T-helper 17 cell (primary cell): Measurements from ENCODE around the gene JAKMIP3. TPM values are rescaled to one million over a fixed set of nuclear protein-coding genes. Genes with fewer than 3 reads are reported as not detected.

Experiments used
- ATAC-seq: fragments of 150-1000 bp; cut with Tn5 transposase; 2 replicates; pipeline ENCODE4 v1.10.0; 2021; ENCODE audit warnings: mild to moderate bottlenecking, moderate library complexity
- DNase-seq, 3 donors: peaks; one replicate each; pipeline versions ENCODE4 v3.0.0 to v3.0.0-alpha.2; 2020 to 2021
- H3K9me3 ChIP-seq: one replicate; pipeline ENCODE4 v1.7.0; 2013; ENCODE audit warnings: low read length, mild to moderate bottlenecking; ENCODE audit not compliant: control insufficient read depth, poor library complexity, severe bottlenecking
- H3K27ac Mint-ChIP-seq: one replicate; pipeline ENCODE4 v1.8.0; 2022; ENCODE audit warnings: mild to moderate bottlenecking, moderate library complexity, mixed read lengths
- H3K27me3 Mint-ChIP-seq: one replicate; pipeline ENCODE4 v1.8.0; 2022; ENCODE audit warnings: mixed read lengths
- H3K36me3 Mint-ChIP-seq: one replicate; pipeline ENCODE4 v1.8.0; 2022; ENCODE audit warnings: low read depth, mixed read lengths
- H3K4me1 Mint-ChIP-seq: one replicate; pipeline ENCODE4 v1.8.0; 2022; ENCODE audit warnings: mild to moderate bottlenecking, mixed read lengths
- H3K4me3 Mint-ChIP-seq: one replicate; pipeline ENCODE4 v1.8.0; 2022; ENCODE audit warnings: mild to moderate bottlenecking, moderate library complexity, mixed read lengths
- total RNA-seq, 4 donors: library from RNA in 2 of 4; stranded (reverse) in 2 of 4; gene quantifications; one replicate each; pipeline ENCODE4 v1.2.3 and lab custom pipeline; 2022 to 2026

Gene JAKMIP3
- total RNA-seq, 2 donors from 2014 or later, result 0.22 to 0.39 TPM

GRCh38 chr10:132109341-132110110 lies 43.8 kb downstream of the JAKMIP3 start:
- ATAC-seq (no peak), DNase-seq (peak in 1 of 3 donors; percentile 5)
- Mint-ChIP-seq H3K36me3 (no peaks in the 10 kb centered on the region), H3K4me1 (no peaks in the 10 kb centered on the region), H3K27ac (no peak overlapping the region), H3K4me3 (no peak overlapping the region), H3K27me3 (peaks cover 12% of the 10 kb centered on the region)
- H3K9me3 ChIP-seq, result no peaks in the 10 kb centered on the region

GRCh38 chr10:132110111-132110521 lies 44.4 kb downstream of the JAKMIP3 start:
- DNase-seq (no peak), ATAC-seq (no peak)
- peaks cover 12% of the 10 kb centered on the region for H3K27me3 Mint-ChIP-seq
- H3K4me1 Mint-ChIP-seq, result no peaks in the 10 kb centered on the region
- H3K9me3 ChIP-seq, result no peaks in the 10 kb centered on the region
- H3K27ac Mint-ChIP-seq, result no peak overlapping the region
- no peaks in the 10 kb centered on the region for H3K36me3 Mint-ChIP-seq
- no peak overlapping the region for H3K4me3 Mint-ChIP-seq

- Mint-ChIP-seq H3K27me3 (peaks cover 12% of the 10 kb centered on the region), H3K4me1 (no peaks in the 10 kb centered on the region), H3K36me3 (no peaks in the 10 kb centered on the region), H3K27ac (no peak overlapping the region), H3K4me3 (no peak overlapping the region)
- DNase-seq (peak in 1 of 3 donors; percentile 4), ATAC-seq (no peak)
- H3K9me3 ChIP-seq, result no peaks in the 10 kb centered on the region
Measured at GRCh38 chr10:132110713-132111112, 45.0 kb downstream of the JAKMIP3 start.

- ATAC-seq (no peak), DNase-seq (peak in 1 of 3 donors; percentile 6)
- Mint-ChIP-seq H3K4me1 (no peaks in the 10 kb centered on the region), H3K4me3 (no peak overlapping the region), H3K36me3 (no peaks in the 10 kb centered on the region), H3K27me3 (peaks cover 12% of the 10 kb centered on the region), H3K27ac (no peak overlapping the region)
- H3K9me3 ChIP-seq, result no peaks in the 10 kb centered on the region
Measured at GRCh38 chr10:132111121-132111731, 45.5 kb downstream of the JAKMIP3 start.

- no peak overlapping the region for H3K27ac Mint-ChIP-seq
- peaks cover 14% of the 10 kb centered on the region for H3K27me3 Mint-ChIP-seq
- H3K4me1 Mint-ChIP-seq, result no peaks in the 10 kb centered on the region
- H3K4me3 Mint-ChIP-seq, result no peak overlapping the region
- H3K9me3 ChIP-seq, result no peaks in the 10 kb centered on the region
- peak in 1 of 3 donors; percentile 4 for DNase-seq
- ATAC-seq, result no peak
- no peaks in the 10 kb centered on the region for H3K36me3 Mint-ChIP-seq
Measured at GRCh38 chr10:132111871-132112341, 46.2 kb downstream of the JAKMIP3 start.

- Mint-ChIP-seq H3K4me1 (no peaks in the 10 kb centered on the region), H3K36me3 (no peaks in the 10 kb centered on the region), H3K27me3 (peaks cover 17% of the 10 kb centered on the region), H3K27ac (no peak overlapping the region), H3K4me3 (no peak overlapping the region)
- ATAC-seq (no peak), DNase-seq (no peak)
- H3K9me3 ChIP-seq, result no peaks in the 10 kb centered on the region
Measured at GRCh38 chr10:132112611-132113010, 46.9 kb downstream of the JAKMIP3 start.

GRCh38 chr10:132113206-132113605 lies 47.5 kb downstream of the JAKMIP3 start:
- DNase-seq (peak in 1 of 3 donors; percentile 3), ATAC-seq (no peak)
- peaks cover 17% of the 10 kb centered on the region for H3K27me3 Mint-ChIP-seq
- no peaks in the 10 kb centered on the region for H3K4me1 Mint-ChIP-seq
- H3K36me3 Mint-ChIP-seq, result no peaks in the 10 kb centered on the region
- no peak overlapping the region for H3K27ac Mint-ChIP-seq
- H3K9me3 ChIP-seq, result no peaks in the 10 kb centered on the region
- no peak overlapping the region for H3K4me3 Mint-ChIP-seq

GRCh38 chr10:132113766-132114365 lies 48.1 kb downstream of the JAKMIP3 start:
- Mint-ChIP-seq H3K27me3 (peaks cover 20% of the 10 kb centered on the region), H3K4me3 (no peak overlapping the region), H3K4me1 (no peaks in the 10 kb centered on the region), H3K27ac (no peak overlapping the region), H3K36me3 (peaks cover 2% of the 10 kb centered on the region)
- H3K9me3 ChIP-seq, result no peaks in the 10 kb centered on the region
- no peak for DNase-seq
- ATAC-seq, result no peak

GRCh38 chr10:132114953-132115520 lies 49.3 kb downstream of the JAKMIP3 start:
- no peak for DNase-seq
- H3K4me3 Mint-ChIP-seq, result no peak overlapping the region

More at GRCh38 chr10:132114953-132115520, 49.3 kb downstream of the JAKMIP3 start:
- Mint-ChIP-seq H3K27me3 (peaks cover 20% of the 10 kb centered on the region), H3K4me1 (no peaks in the 10 kb centered on the region), H3K27ac (no peak overlapping the region), H3K36me3 (peaks cover 2% of the 10 kb centered on the region)
- ATAC-seq, result no peak
- no peaks in the 10 kb centered on the region for H3K9me3 ChIP-seq

Other genes starting within 250 kb of the JAKMIP3 start
- 10 to 100 TPM; 34.5 to 36.6 TPM for gene PPP2R2D, start 164.9 kb upstream of the JAKMIP3 start, total RNA-seq
- 10 to 100 TPM; 12.7 to 22.0 TPM for gene BNIP3, start 84.0 kb upstream of the JAKMIP3 start, total RNA-seq
- gene DPYSL4, start 121.0 kb downstream of the JAKMIP3 start, total RNA-seq, result 1 to 10 TPM in 1 of 2 donors, under 1 TPM in 1; 0.52 to 3.3 TPM
- 1 to 10 TPM; 7.1 to 8.4 TPM for gene STK32C, start 242.0 kb downstream of the JAKMIP3 start, total RNA-seq